Measurements from ENCODE around the gene RP9. TPM values are rescaled to one million over a fixed set of nuclear protein-coding genes. Genes with fewer than 3 reads are reported as not detected.
A peak's percentile ranks its signal among the peaks of the same experiment; 100 is the strongest.

The RP9 gene
- total RNA-seq, 1 donor from 2014 or later, result 29.4 TPM

GRCh38 chr7:33114976-33115375, 5.8 kb upstream of the RP9 start:
- H3K9me3 ChIP-seq (ENCODE audit: low read depth), result no peaks in the 10 kb centered on the region
- H3K4me2 ChIP-seq, result no peak overlapping the region
- no peaks in the 10 kb centered on the region for H4K20me1 ChIP-seq (ENCODE audit: low read depth)
- Mint-ChIP-seq H3K27me3 (ENCODE audit: insufficient read depth, low read depth) (peaks cover 12% of the 10 kb centered on the region), H3K9me3 (peaks cover 15% of the 10 kb centered on the region), H3K36me3 (no peaks in the 10 kb centered on the region), H3K4me1 (no peaks in the 10 kb centered on the region), H3K4me3 (no peak overlapping the region), H3K27ac (no peak overlapping the region)
- TF ChIP-seq EZH2phosphoT487 (IDR thresholded peaks at IDR 0.05), result no peak
- TF ChIP-seq CTCF (IDR thresholded peaks at IDR 0.05), result no peak
- TF ChIP-seq EZH2 (IDR thresholded peaks at IDR 0.05), result no peak
- H2AFZ ChIP-seq (replicated peaks), result no peak overlapping the region
- H3K27me3 ChIP-seq, result peaks cover 22% of the 10 kb centered on the region
- H3K27ac ChIP-seq, result no peak overlapping the region
- no peaks in the 10 kb centered on the region for H3K79me2 ChIP-seq (ENCODE audit: low read depth)
- no peaks in the 10 kb centered on the region for H3F3A ChIP-seq (ENCODE audit: low read depth)
- H3K36me3 ChIP-seq, result no peaks in the 10 kb centered on the region
- DNase-seq (ENCODE audit: low spot score), result no peak
- H3K4me1 ChIP-seq, result no peaks in the 10 kb centered on the region
- no peak overlapping the region for H3K9ac ChIP-seq
- H3K4me3 ChIP-seq, result no peak overlapping the region

GRCh38 chr7:33111614-33112013, 2.4 kb upstream of the RP9 start:
- H3K9ac ChIP-seq, result no peak overlapping the region
- H3K36me3 Mint-ChIP-seq, result no peaks in the 10 kb centered on the region
- no peak overlapping the region for H2AFZ ChIP-seq (replicated peaks)
- no peak overlapping the region for H3K27ac Mint-ChIP-seq
- peaks cover 25% of the 10 kb centered on the region for H3K79me2 ChIP-seq (ENCODE audit: low read depth)
- H3K4me2 ChIP-seq, result no peak overlapping the region
- TF ChIP-seq EZH2phosphoT487 (IDR thresholded peaks at IDR 0.05), result no peak
- H3K27ac ChIP-seq, result no peak overlapping the region
- peaks cover 10% of the 10 kb centered on the region for H3K27me3 Mint-ChIP-seq (ENCODE audit: insufficient read depth, low read depth)
- H3K9me3 Mint-ChIP-seq, result no peaks in the 10 kb centered on the region
- H3K4me1 ChIP-seq, result peaks cover 6% of the 10 kb centered on the region
- H3K27me3 ChIP-seq, result peaks cover 19% of the 10 kb centered on the region
- H3K36me3 ChIP-seq, result no peaks in the 10 kb centered on the region
- peaks cover 18% of the 10 kb centered on the region for H4K20me1 ChIP-seq (ENCODE audit: low read depth)
- H3F3A ChIP-seq (ENCODE audit: low read depth), result peaks cover 4% of the 10 kb centered on the region
- no peak overlapping the region for H3K4me3 Mint-ChIP-seq
- H3K4me3 ChIP-seq, result no peak overlapping the region
- peaks cover 15% of the 10 kb centered on the region for H3K4me1 Mint-ChIP-seq
- DNase-seq (ENCODE audit: low spot score), result no peak
- H3K9me3 ChIP-seq (ENCODE audit: low read depth), result no peaks in the 10 kb centered on the region

- peaks cover 15% of the 10 kb centered on the region for H3K4me1 Mint-ChIP-seq
- H3K4me2 ChIP-seq, result peak overlapping the region; percentile 73
- H3K36me3 ChIP-seq, result no peaks in the 10 kb centered on the region
- peaks cover 6% of the 10 kb centered on the region for H3K4me1 ChIP-seq
- H3K4me3 Mint-ChIP-seq, result peak overlapping the region; percentile 82
- H3K9me3 Mint-ChIP-seq, result no peaks in the 10 kb centered on the region
- TF ChIP-seq EZH2 (IDR thresholded peaks at IDR 0.05), result no peak
- no peak for DNase-seq (ENCODE audit: low spot score)
- H3K9me3 ChIP-seq (ENCODE audit: low read depth), result no peaks in the 10 kb centered on the region
- H3K9ac ChIP-seq, result no peak overlapping the region
- H3F3A ChIP-seq (ENCODE audit: low read depth), result peaks cover 4% of the 10 kb centered on the region
- H3K27me3 Mint-ChIP-seq (ENCODE audit: insufficient read depth, low read depth), result peaks cover 10% of the 10 kb centered on the region
- H3K36me3 Mint-ChIP-seq, result no peaks in the 10 kb centered on the region
- peak overlapping the region; percentile 100 for H3K4me3 ChIP-seq
- H3K27me3 ChIP-seq, result peaks cover 19% of the 10 kb centered on the region
- peak overlapping the region; percentile 7 for H2AFZ ChIP-seq (replicated peaks)
- H3K79me2 ChIP-seq (ENCODE audit: low read depth), result peaks cover 43% of the 10 kb centered on the region
- H4K20me1 ChIP-seq (ENCODE audit: low read depth), result peaks cover 36% of the 10 kb centered on the region
- H3K27ac Mint-ChIP-seq, result no peak overlapping the region
- H3K27ac ChIP-seq, result no peak overlapping the region
Measured at GRCh38 chr7:33109758-33110238, 594 bp upstream of the RP9 start.

GRCh38 chr7:33108554-33109004, 625 bp downstream of the RP9 start:
- Histone ChIP-seq H3K9ac (peak overlapping the region; percentile 75), H3K79me2 (ENCODE audit: low read depth) (peaks cover 55% of the 10 kb centered on the region), H2AFZ (replicated peaks) (peak overlapping the region; percentile 85), H3K4me2 (peak overlapping the region; percentile 83), H3K9me3 (ENCODE audit: low read depth) (no peaks in the 10 kb centered on the region), H3K27me3 (peaks cover 19% of the 10 kb centered on the region), H3K4me1 (peaks cover 6% of the 10 kb centered on the region), H3F3A (ENCODE audit: low read depth) (peaks cover 4% of the 10 kb centered on the region), H3K36me3 (no peaks in the 10 kb centered on the region), H3K4me3 (peak overlapping the region; percentile 100), H3K27ac (no peak overlapping the region), H4K20me1 (ENCODE audit: low read depth) (peaks cover 43% of the 10 kb centered on the region)
- Mint-ChIP-seq H3K4me3 (peak overlapping the region; percentile 89), H3K36me3 (no peaks in the 10 kb centered on the region), H3K4me1 (peaks cover 15% of the 10 kb centered on the region), H3K9me3 (no peaks in the 10 kb centered on the region), H3K27ac (peak overlapping the region; percentile 8), H3K27me3 (ENCODE audit: insufficient read depth, low read depth) (peaks cover 7% of the 10 kb centered on the region)
- peak; percentile 37 for DNase-seq (ENCODE audit: low spot score)
- TF ChIP-seq CTCF (IDR thresholded peaks at IDR 0.05) (no peak), EZH2 (IDR thresholded peaks at IDR 0.05) (no peak), EZH2phosphoT487 (IDR thresholded peaks at IDR 0.05) (no peak)
